Kasumi-1 (cell line): ENCODE measurements around the gene GPC5.
A peak's percentile ranks its signal among the peaks of the same experiment; 100 is the strongest.

ENCODE experiments used
- DNase-seq, 2 experiments: peaks; one replicate each; lab custom pipeline; 2025; lab: John Stamatoyannopoulos, UW

Gene GPC5

GRCh38 chr13:92362717-92363116 is 964.3 kb downstream of the GPC5 start:
- DNase-seq: no peak

DNA sequence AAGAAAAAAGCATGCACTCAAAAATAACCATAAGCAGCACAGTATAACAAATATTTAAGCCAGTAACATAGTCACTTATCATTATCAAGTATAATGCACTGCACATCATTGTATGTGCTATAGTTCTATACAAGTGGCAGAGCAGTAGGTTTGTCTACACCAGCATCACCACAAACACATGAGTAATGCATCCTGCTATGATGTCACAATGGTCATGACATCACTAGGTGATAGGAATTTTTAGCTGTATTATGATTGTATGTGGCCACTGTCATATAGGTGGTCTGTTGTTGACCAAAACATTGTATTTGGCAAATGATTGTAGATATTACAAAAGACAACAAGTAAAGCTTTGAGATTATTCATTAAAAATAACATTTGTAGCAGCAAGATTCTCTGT is 967.5 kb downstream of the GPC5 start:
- DNase-seq: no peak

DNA sequence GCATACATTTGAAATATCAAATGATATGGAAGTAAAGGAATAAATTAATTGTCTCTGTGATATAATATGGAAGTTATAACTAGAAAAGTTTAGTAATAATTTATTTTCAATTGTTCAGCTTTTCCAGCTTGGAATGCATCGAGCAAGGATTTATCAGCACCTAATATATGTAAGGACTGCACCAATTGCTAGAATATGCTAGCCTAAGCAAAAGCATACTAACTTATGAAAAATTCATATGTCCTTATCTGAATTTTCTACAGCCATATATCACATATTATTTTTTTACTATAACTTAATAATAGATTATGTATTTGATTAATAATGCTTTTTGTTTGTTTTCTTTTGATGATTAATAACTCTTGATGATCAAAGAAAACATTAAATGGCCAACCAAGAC is 979.0 kb downstream of the GPC5 start:
- no peak for DNase-seq

DNA sequence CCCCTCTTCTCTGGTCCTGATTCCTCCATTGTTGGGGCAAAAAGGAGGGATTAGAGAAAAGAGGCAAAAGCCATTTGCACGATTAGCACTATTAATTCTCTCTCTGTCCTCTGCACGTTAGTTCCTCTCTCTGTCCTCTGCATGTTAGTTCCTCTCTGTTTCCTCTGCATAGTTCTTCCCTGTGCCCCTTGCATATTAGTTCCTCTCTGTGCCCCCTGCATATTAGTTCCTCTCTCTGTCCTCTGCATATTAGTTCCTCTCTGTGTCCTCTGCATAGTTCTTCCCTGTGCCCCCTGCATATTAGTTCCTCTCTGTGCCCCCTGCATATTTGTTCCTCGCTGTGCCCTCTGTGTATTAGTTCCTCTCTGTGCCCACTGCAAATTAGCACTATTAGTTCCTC is 981.0 kb downstream of the GPC5 start:
- peak; percentile 65 to 67 for DNase-seq

DNA sequence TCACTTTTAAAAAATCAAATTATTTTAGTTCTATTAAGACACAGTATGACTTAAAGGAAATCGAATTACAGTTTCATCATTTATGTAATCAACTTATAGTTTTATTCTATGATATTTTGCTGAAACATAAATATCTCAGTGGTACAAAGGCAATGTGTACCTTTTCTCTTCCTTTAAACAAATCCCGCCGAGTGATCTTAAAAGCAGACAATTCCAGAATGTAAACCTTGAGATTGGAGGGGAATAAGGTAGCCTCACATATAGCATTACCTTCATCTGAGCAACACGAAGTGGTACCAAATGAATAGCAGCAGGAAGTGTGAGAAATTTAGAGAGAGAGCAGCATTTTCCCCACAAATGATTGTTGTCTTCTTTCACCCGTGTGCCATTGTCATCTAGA is 986.0 kb downstream of the GPC5 start:
- no peak for DNase-seq

GRCh38 chr13:92387245-92387644 is 988.8 kb downstream of the GPC5 start:
- no peak for DNase-seq

DNA sequence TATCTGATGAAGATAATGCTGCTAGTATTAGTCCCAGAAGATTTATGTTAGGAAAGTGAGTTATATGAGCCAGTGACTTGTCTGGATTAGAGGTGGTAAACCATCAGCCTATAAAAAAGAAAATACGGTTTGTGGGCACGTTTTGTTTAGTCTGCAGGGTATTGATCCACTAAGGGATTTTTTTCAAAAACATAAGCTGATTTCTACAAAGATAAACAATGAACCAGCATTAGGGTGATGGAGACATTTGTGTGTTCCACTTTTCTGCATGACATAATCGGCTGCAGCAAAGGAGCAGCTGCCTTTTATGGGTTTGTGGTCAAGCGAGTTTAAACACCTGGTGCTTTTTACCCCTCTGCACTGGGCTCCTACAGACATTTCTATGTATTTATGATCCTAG is 991.8 kb downstream of the GPC5 start:
- DNase-seq: no peak

DNA sequence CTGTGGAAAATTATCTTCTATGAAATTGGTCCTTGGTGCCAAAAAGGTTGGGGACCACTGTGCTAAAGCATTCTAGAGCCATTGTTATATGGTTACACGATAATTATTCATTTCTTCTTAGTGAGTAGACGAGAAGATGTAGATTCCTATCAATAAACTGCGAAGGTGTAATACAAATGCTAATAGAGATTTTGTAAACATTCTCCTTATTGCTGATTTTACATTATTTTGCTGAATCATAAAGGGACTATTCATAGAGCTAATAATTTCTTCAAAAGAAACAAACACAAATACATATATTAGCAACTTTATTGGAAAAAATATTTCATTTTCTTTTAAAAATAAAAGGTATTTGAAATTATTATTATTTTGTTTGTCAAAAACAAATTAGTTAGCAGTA is 1005.2 kb downstream of the GPC5 start:
- no peak for DNase-seq

GRCh38 chr13:92407858-92408257 is 1009.4 kb downstream of the GPC5 start:
- no peak for DNase-seq

- no peak for DNase-seq
Observed at GRCh38 chr13:92412481-92412880, 1014.1 kb downstream of the GPC5 start.

- DNase-seq: no peak
Observed at GRCh38 chr13:92412996-92413395, 1014.6 kb downstream of the GPC5 start.

DNA sequence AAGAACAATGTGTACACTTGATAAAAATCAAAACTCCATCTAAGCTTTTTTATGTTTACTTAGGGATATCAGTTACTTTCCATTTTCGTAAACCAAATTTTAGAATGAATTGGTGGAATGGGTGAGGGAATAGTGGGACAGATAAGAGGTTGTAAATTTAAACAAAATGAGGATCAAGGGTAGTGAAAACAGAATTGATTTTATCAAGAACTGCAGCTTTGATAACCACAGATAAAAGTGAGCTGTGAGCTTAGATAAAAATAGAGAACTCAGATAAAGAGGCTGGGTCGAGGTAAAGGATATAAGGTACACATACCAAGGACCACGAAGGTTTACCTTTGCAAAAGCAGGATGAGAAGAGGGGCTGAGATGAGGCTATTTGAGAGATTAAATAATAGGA is 1015.0 kb downstream of the GPC5 start:
- DNase-seq: no peak

DNA sequence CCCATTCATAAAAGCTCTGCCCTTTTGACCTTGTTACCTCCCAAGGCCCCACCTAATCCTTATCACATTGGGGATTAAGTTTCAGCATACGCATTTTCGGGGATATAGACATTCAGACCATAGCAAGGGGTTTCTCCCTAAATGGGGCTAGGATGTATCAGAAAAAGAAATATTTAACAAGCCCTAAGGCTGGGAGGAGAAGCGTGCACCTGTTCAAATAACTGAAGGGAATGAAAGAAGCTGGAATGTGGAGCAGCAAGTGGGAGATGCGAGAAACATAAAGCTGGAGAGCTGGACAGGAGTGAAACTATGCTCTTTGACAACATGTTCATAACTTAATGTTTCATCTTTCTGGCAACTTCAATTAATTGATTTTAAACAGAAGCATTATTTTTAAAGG is 1016.4 kb downstream of the GPC5 start:
- no peak for DNase-seq

DNA sequence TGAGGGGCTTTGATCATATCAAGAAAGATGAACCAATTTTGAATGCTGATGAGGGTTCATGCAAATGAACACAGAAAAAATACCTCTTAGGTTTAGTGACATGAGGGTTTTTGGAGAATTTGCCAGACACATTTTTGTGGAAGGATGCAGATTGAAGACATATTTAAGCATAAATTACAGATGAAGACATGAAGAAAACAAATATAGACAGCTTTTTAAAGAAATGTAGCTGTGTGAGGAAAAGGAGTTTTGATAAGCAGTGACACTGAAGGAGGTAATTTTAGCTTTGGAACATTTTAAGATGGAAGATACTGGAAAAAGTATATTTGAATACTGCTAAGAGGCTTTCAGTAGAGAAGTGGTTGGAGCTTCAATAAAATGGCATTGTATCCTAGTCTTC is 1017.4 kb downstream of the GPC5 start:
- DNase-seq: no peak

- DNase-seq: no peak
Observed at GRCh38 chr13:92418818-92419412, 1020.5 kb downstream of the GPC5 start.

DNA sequence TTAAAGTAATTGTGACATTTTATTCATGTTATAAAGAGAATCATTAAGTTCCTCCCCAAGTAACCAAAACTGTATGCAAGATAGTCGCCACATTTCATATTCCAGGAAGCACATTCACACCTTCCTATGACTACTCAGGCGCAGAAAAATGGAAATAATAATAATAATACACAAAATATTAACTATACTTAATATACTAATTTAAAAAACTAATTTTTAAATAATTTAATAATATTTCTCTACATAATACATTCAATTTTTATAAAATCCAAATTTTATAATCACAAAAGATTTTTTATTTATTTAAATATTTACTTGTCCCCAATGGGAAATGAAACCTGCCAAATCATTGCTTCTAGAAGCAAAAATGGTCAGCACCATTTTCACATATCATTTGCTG is 1030.8 kb downstream of the GPC5 start:
- DNase-seq: no peak

- no peak for DNase-seq
Observed at GRCh38 chr13:92433386-92433785, 1035.0 kb downstream of the GPC5 start.

DNA sequence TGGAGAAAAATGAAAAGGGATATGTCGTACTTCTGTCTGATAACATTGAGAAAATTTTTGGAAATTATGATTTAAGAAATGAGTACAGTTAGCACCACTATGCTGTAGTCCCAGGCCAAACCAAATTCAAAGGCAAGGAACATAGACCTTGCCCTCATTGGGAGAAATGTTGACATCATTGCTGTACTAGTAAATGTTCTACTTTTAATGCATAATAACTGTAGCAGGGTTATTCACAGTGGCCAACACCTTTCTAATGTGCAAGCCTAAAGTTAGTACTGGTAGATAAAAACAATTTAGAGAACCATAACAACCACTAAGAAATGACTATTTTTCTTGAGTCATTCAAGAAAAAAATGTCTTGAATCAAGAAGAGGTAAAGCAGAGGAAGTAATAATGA is 1035.5 kb downstream of the GPC5 start:
- DNase-seq: no peak

DNA sequence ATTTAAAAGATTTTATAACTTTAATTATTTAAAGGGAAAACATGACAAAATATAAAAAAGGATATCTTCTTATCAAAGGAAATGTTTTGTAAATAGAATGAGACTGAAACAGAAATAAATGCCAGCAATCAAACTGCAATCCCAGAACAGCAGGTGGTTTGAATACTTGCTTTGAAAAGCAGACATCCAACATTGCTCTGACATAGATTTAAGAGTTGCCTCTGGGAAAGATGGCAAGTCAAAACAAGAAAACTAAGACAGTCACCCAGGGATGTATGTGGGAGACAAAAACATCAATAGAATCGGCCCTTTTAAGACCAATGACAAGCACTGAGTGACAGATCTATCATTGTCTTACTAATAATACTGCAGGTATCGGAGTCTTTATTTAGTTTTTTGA is 1038.5 kb downstream of the GPC5 start:
- DNase-seq: no peak

DNA sequence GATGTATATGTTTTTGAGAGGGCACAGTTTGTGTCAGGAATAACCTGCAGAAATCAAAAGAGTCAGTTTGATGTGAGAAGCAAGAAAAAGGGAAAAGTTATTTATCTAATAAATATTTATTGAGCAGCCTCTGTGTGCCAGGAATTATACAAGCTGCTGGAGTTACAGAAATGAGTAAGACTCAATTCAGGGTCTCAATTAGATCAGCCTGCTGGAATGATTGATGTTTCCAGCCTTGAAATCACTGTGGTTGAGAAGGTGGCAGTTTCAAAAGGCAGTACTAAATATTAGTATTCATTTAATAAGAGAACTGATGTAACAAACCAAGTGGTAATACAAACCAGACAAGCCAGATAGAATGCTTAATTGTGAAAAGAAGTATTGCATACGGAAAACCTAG is 1045.8 kb downstream of the GPC5 start:
- DNase-seq: no peak

- DNase-seq: no peak
Observed at GRCh38 chr13:92451060-92451459, 1052.6 kb downstream of the GPC5 start.

GRCh38 chr13:92452840-92453239 is 1054.4 kb downstream of the GPC5 start:
- no peak for DNase-seq

DNA sequence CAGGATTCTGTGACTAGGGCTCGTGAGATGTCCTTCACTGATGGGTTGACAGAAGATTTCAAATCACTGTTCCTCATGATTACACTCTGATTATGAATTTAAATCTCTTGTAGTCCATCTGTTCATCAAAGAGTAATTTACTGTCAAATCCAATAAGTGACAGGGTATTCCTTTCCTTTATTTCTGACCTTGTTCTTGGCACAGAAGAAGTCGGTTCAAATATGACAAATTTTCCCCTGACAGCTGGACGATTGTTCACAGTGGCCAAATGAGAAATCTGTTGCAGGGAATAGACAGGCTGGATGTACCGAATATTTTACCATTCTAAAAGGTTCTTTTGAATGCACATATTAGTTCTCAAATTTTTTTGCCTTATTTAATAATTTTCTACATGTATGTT is 1060.9 kb downstream of the GPC5 start:
- DNase-seq: no peak

DNA sequence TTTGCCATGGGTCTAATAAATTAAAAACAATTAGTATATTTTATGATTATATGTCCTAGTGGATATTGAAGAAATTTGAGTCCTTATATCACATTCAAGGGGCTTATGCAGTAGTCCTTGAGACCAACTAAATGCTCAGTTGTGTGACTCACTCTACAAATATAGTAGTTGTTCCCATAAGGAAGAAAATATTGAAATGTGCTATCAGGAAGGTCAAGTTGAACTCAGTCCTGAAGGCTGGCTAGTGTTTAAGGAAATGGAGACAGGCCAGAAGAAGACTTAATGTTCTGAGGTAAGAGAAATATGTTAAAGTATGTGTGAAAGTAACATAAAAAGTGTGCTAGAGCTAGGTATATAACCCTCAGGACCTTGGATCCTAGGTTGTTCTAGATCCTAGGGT is 1062.1 kb downstream of the GPC5 start:
- no peak for DNase-seq

- no peak for DNase-seq
Observed at GRCh38 chr13:92461402-92461801, 1063.0 kb downstream of the GPC5 start.
